PFSK-1 (cell line): ENCODE results near the gene MIB1.

Experiments
- FOXP2 ChIP-seq: optimal IDR thresholded peaks from 2 replicates; pipeline ENCODE3; 2011; ENCODE audit warnings: borderline replicate concordance, control low read depth, inconsistent platforms; ENCODE audit not compliant: insufficient read depth; ENCODE audit errors: extremely low read length, extremely low read depth
- POLR2AphosphoS5 ChIP-seq: IDR thresholded peaks from 2 replicates; pipeline ENCODE4 v1.6.1; 2012; ENCODE audit warnings: low read depth, mild to moderate bottlenecking, control low read depth, low read length, moderate library complexity
- REST ChIP-seq, 2 experiments: IDR thresholded peaks; 2 replicates each; pipeline versions ENCODE4 v1.6.1 to v1.8.0; 2011 to 2012; ENCODE audit warnings: low read depth in 2 of 2, low read length in 2 of 2, control low read depth in 1 of 2, inconsistent platforms in 1 of 2, mild to moderate bottlenecking in 1 of 2, moderate library complexity in 1 of 2; ENCODE audit not compliant: insufficient read depth in 1 of 2
- SIN3A ChIP-seq: IDR thresholded peaks from 2 replicates; pipeline ENCODE4 v1.6.1; 2012; ENCODE audit warnings: mild to moderate bottlenecking, low read length, moderate library complexity, borderline replicate concordance; ENCODE audit not compliant: insufficient read depth
- TAF1 ChIP-seq: IDR thresholded peaks from 2 replicates; pipeline ENCODE4 v1.6.1; 2012; ENCODE audit warnings: low read length, control low read depth, borderline replicate concordance; ENCODE audit not compliant: insufficient read depth

MIB1 gene

GRCh38 chr18:21820033-21820810 lies 79.6 kb downstream of the MIB1 start:
- TF ChIP-seq REST (IDR thresholded peaks at IDR 0.05; ENCODE audit: insufficient read depth in 1 of 2, low read depth in 2 of 2, low read length in 2 of 2) (no peak), FOXP2 (no peak), TAF1 (no peak), POLR2AphosphoS5 (no peak), SIN3A (no peak)

GRCh38 chr18:21820811-21821143 lies 80.2 kb downstream of the MIB1 start:
- TF ChIP-seq POLR2AphosphoS5 (no peak), TAF1 (no peak), SIN3A (no peak), FOXP2 (no peak), REST (IDR thresholded peaks at IDR 0.05; ENCODE audit: insufficient read depth in 1 of 2, low read depth in 2 of 2, low read length in 2 of 2) (no peak)

GRCh38 chr18:21823848-21824247 lies 83.3 kb downstream of the MIB1 start:
- TF ChIP-seq TAF1 (no peak), SIN3A (no peak), FOXP2 (no peak)

GRCh38 chr18:21826196-21826595 lies 85.6 kb downstream of the MIB1 start:
- TF ChIP-seq SIN3A (no peak), REST (IDR thresholded peaks at IDR 0.05; ENCODE audit: insufficient read depth in 1 of 2, low read depth in 2 of 2, low read length in 2 of 2) (no peak), TAF1 (no peak), FOXP2 (no peak), POLR2AphosphoS5 (no peak)

- TF ChIP-seq POLR2AphosphoS5 (no peak), REST (IDR thresholded peaks at IDR 0.05; ENCODE audit: insufficient read depth in 1 of 2, low read depth in 2 of 2, low read length in 2 of 2) (no peak), FOXP2 (no peak), SIN3A (no peak), TAF1 (no peak)
Measured at GRCh38 chr18:21826641-21827302, 86.2 kb downstream of the MIB1 start.
